DMS 273 (cell line): Measurements from ENCODE around the gene SLC39A11.
A peak's percentile ranks its signal among the peaks of the same experiment; 100 is the strongest.

Experiments
- DNase-seq: peaks from one replicate; lab custom pipeline; 2025; ENCODE audit not compliant: unreplicated experiment; lab: John Stamatoyannopoulos, UW

SLC39A11 gene

GRCh38 chr17:72886622-72887021, 205.9 kb downstream of the SLC39A11 start:
- DNase-seq, result no peak

GRCh38 chr17:72884066-72884465, 208.4 kb downstream of the SLC39A11 start:
- no peak for DNase-seq

DNA sequence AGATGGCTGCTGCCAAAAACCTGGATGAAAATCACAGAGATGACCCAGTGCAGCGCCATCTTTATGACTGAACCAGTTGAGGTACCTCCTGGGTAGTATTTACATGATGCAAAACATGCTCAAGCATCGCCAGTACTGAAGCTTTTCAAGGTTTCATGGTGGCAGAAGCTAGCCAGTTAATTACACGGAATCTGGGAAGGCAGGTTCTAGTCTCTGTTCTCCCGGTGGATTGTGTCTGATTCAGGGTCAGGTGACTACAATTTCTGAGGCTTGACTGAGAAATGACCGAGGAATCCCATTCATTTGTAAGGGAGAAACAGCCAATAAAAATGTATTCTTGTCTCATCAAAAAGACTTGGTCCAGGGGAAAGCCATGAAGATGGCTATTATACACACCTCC, 209.1 kb downstream of the SLC39A11 start:
- no peak for DNase-seq

DNA sequence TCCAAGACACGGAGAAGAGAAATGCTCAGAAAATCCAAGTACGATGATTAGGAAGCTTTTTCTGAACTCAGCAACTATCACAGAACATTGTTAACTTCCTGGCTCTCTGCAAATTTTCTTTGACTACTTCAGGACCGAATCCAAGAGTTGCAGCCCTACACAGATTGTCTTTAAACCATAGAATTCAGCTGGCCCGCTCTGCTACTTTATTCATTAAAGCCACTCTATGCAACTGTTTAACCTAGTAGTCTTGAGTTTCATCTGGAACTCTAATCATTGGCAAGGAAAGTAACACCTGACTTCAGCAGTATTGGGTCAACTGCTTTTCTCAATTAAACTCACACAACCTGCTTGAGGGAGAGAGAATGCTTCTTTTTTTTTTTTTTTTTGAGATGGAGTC, 210.1 kb downstream of the SLC39A11 start:
- DNase-seq, result no peak

DNA sequence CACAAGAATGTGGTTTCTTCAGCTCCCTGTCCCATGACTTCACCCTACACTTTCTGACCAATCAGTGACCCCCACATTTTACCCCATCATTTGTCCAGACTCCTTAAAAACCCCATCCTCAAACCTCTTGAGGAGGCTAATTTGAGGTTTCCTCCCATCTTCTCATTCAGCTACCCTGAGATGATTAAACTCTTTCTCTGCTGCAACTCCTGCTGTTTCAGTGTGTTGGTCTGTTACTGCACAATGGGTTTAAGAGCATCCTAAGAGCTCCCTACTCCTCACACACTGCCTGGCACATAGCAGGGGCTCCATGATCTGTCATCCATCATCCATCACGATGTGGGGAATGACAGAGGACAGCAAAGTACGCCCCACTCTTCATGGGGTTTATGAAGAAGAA, 212.6 kb downstream of the SLC39A11 start:
- DNase-seq, result no peak

- DNase-seq, result no peak
Observed at GRCh38 chr17:72878975-72879660, 213.4 kb downstream of the SLC39A11 start.

DNA sequence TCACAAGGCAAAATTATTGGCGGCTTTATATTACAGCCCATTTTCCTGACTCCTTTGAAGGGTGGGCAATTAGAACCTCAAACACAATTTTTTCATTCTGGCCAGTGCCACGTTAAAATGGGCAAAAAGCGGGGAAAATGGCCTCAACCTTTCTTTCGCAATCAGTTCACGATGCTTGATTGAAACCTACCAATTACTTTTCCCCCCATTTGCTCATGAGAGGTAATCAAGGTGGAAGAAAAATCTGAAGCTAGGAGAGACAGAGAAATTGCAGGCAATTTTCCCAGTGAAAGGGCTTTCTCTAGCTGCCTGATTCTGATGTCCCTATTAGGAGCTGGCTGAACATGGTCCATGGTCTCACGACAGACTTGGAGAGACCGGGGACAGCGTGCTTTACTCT, 215.1 kb downstream of the SLC39A11 start:
- no peak for DNase-seq

- no peak for DNase-seq
Observed at GRCh38 chr17:72876413-72876812, 216.1 kb downstream of the SLC39A11 start.

DNA sequence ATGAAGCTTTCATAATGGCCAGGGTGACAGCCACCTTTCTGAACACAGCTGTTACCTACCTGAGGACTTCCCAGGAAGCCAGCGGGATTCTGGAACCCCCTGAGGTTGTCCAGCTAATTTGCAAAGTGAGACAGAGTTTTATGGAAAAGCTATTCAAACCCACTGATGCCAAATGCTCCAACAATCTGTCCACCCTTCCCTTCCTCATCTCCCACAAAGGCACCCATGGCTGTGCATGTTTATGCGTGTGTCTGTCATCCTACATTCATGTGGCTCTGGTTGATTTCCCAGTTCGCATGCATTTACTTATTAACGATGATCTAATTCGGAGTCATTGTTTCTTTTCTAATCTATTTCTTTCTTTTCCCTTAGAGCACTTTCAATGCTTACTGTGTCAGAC, 217.1 kb downstream of the SLC39A11 start:
- DNase-seq, result no peak

GRCh38 chr17:72872396-72872795, 220.1 kb downstream of the SLC39A11 start:
- DNase-seq, result peak; percentile 12

DNA sequence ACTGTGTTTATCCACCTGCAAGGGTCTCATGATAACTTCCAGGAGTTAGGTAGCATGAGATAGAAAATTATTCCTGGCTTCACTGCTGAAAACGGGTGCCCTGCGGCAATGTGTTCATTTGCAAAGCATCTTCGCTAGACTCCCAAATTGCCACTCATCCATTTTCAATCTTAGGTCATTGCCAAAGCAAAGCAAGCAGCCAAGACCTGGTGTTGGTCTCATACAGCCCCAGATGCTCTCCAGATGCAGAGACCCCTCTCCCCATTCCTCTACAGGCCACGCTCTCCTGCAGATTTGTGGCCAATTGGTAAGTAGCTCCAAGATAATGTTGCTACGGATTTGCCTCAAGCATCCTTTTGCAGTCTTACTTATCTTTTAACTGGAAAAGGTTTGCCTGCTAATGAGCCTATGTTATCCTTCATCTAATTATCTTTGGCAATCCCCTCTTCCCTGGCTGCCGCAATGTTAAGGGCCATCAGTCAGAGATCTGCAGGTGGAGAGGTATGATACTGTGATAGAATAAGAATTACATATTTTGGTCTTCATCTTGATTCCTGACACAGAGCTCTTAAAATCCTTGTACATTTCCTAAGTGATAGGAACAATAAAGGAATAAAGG, 222.0 kb downstream of the SLC39A11 start:
- DNase-seq, result no peak

- DNase-seq, result no peak
Observed at GRCh38 chr17:72869630-72870029, 222.9 kb downstream of the SLC39A11 start.

DNA sequence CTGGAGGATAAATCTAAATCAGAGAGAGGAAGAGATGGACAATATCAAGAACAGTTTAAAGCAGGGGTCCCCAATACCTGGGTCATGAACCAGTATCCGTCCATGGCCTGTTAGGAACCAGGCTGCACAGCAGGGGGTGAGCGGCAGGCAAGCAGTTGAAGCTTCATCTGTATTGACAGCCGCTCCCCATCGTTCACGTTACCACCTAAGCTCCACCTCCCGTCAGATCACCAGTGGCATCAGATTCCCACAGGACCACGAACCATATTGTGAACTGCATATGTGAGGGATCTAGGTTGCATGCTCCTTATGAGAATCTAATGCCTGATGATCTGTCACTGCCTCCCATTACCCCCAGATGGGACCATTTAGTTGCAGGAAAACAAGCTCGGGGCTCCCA, 226.5 kb downstream of the SLC39A11 start:
- no peak for DNase-seq

- peak; percentile 54 for DNase-seq
Observed at GRCh38 chr17:72863526-72864211, 228.8 kb downstream of the SLC39A11 start.

- peak; percentile 50 for DNase-seq
Observed at GRCh38 chr17:72862276-72862999, 230.1 kb downstream of the SLC39A11 start.

DNA sequence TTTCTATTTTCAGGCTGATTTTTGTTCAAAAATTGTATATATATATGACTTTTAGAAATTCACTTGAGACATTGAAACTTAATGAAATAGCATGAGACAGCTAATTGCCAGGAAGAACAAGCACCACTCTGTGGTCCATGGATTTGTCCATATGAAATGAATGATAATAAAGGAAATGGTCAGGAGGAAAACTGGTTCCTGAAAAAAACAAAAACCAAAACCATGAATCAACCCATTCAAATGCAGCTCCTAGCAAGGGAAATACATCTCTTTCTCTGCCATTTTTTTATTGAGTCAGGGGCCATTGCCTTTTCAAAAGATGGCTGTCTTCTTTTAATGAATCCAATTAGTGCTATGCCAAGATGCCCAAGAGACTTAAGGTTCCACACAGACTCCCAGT, 230.7 kb downstream of the SLC39A11 start:
- DNase-seq, result no peak

DNA sequence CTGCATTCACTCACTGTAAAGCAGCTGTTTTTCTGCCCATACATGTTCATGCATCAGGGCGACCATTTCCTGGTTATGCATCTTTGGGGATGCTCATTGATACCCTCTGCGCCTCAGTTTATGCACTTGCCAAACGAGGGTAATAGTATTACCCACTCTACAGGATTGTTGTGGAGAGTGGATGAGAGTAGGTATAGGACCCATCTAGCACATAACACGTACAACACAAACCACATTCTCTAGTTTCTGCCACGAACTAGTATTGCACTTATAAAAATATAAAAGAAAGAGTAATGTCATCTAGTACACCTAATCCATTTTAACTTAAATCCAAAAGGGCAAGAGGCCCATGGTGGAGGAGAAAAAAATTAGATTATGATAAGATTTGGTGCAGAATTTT, 231.7 kb downstream of the SLC39A11 start:
- no peak for DNase-seq

DNA sequence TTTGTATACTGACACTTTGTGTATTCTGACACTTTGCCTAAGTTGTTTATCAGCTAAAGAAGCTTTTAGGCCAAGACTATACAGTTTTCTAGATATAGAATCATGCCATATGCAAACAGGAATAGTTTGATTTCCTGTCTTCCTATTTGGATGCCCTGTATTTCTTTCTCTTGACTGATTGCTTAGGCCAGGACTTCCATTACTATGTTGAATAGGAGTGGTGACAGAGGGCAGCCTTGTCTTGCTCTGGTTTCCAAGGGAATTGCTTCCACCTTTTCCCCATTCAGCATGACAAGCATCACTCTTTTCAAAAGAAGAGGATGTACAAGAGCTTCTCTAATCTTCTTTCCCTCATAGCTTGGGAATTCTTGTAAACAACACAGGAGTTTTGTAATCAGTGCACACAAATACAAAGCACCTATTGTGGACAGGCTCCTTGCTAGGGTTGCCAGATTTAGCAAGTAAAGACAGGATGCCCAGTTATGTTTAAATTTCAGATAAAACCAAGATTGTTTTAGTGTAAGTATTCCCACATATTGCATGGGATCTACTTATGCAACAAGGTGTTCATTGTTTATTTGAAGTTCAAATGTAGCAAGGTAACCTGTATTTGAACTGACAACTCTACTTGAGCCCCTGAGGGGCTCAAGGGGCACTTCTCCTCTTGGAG, 233.5 kb downstream of the SLC39A11 start:
- no peak for DNase-seq

DNA sequence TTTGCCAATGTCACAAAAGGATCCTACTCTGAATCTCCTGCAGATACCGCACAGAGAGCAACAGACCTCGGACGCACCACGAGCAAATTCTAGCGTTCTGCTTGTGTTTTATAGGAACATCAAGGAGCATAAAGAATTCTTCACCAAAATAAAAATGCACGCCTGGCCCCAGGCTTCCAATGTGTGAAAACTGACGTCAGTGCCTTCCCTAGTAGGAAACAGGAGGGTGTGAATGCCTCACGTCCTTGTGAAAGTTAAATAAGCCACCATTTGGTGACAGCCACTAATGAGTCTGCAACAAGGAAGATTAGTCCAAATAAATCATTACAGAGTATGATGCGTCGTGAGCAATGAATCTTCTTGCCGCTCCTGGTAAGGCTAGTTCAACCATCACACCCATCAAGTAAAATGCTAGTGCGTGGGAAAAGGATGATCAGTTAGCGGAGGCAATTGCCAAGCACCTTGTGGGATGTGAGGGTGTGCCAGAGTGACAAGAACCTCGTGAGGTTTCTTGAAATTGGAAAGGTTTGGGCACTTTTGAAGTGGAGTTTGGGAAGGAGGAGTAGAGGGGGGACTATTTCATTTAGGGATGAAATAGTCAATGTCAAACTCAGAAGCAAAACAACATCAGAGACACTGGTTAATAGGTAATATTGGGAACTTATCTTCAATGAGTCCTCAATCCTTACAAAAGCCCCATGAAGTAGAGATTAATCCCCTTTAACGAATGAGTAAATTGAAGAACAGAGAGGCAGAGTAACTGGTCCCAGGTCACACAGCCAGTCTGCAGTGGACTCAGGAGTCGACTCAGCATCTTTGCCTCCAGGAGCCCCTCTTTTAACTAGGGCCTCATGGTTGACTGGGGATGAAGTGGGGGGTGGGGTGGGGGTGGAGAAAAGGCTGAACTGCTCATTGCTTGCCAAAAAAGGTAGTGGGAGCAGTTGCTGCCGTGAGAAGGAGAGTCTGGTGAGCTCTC, 238.8 kb downstream of the SLC39A11 start:
- DNase-seq, result no peak
